ENCODE data around the gene PSTPIP1. TPM values are rescaled to one million over a fixed set of nuclear protein-coding genes. Genes with fewer than 3 reads are reported as not detected.

Gene PSTPIP1
- total and polyA plus RNA-seq, 2 donors (not counting 1 experiment from before 2014, with no cell fraction given): 0.56 to 1.5 TPM

GRCh38 chr15:77004189-77004588 lies 9.3 kb downstream of the PSTPIP1 start:
- TF ChIP-seq EZH2 (IDR thresholded peaks at IDR 0.05; ENCODE audit: low read length, missing control alignments): no peak
- TF ChIP-seq, protein P1, sequence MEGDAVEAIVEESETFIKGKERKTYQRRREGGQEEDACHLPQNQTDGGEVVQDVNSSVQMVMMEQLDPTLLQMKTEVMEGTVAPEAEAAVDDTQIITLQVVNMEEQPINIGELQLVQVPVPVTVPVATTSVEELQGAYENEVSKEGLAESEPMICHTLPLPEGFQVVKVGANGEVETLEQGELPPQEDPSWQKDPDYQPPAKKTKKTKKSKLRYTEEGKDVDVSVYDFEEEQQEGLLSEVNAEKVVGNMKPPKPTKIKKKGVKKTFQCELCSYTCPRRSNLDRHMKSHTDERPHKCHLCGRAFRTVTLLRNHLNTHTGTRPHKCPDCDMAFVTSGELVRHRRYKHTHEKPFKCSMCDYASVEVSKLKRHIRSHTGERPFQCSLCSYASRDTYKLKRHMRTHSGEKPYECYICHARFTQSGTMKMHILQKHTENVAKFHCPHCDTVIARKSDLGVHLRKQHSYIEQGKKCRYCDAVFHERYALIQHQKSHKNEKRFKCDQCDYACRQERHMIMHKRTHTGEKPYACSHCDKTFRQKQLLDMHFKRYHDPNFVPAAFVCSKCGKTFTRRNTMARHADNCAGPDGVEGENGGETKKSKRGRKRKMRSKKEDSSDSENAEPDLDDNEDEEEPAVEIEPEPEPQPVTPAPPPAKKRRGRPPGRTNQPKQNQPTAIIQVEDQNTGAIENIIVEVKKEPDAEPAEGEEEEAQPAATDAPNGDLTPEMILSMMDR (conservative IDR thresholded peaks at IDR 0.05 in 1 of 2, IDR thresholded peaks at IDR 0.05 in 1 of 2; ENCODE audit: low read depth in 1 of 2, low read length in 2 of 2): no peak

GRCh38 chr15:77009176-77009575 lies 14.2 kb downstream of the PSTPIP1 start:
- peaks cover 7% of the 10 kb centered on the region for H3K27me3 ChIP-seq (ENCODE audit: control insufficient read depth, insufficient read depth, low read length)
- no peaks in the 10 kb centered on the region for H3K79me2 ChIP-seq (ENCODE audit: control insufficient read depth, insufficient read depth, low read length)
- no peaks in the 10 kb centered on the region for H3K36me3 ChIP-seq (ENCODE audit: control insufficient read depth, insufficient read depth, low read length)
- no peaks in the 10 kb centered on the region for H3K4me1 ChIP-seq (ENCODE audit: control insufficient read depth, extremely low read depth, insufficient read depth, low read length)
- no peak for DNase-seq (ENCODE audit: low read depth in 2 of 2)
- no peak overlapping the region for H3K4me3 ChIP-seq (replicated peaks in 1 of 4; ENCODE audit: control extremely low read depth in 1 of 4, insufficient read depth in 1 of 4, low read depth in 3 of 4, low read length in 4 of 4)
- H3K4me2 ChIP-seq (ENCODE audit: extremely low read depth, insufficient read depth, low read length): no peak overlapping the region
- H3K27ac ChIP-seq (ENCODE audit: insufficient read depth, low read length): no peak overlapping the region
- H2AFZ ChIP-seq (ENCODE audit: low read length): no peak overlapping the region
- TF ChIP-seq, protein P1 (conservative IDR thresholded peaks at IDR 0.05 in 1 of 2, IDR thresholded peaks at IDR 0.05 in 1 of 2; ENCODE audit: low read depth in 1 of 2, low read length in 2 of 2): no peak
- TF ChIP-seq EZH2 (IDR thresholded peaks at IDR 0.05; ENCODE audit: low read length, missing control alignments): no peak
- no peak overlapping the region for H3K9ac ChIP-seq (ENCODE audit: insufficient read depth, low read length)
- H3K9me3 ChIP-seq (ENCODE audit: control insufficient read depth, insufficient read depth, low read depth, low read length): no peaks in the 10 kb centered on the region
- no peaks in the 10 kb centered on the region for H4K20me1 ChIP-seq (ENCODE audit: control insufficient read depth, extremely low read depth, insufficient read depth, low read length)

More at GRCh38 chr15:77004189-77004588, 9.3 kb downstream of the PSTPIP1 start:
- H3K9me3 ChIP-seq (ENCODE audit: control insufficient read depth, insufficient read depth, low read depth, low read length): no peaks in the 10 kb centered on the region
- H3K27me3 ChIP-seq (ENCODE audit: control insufficient read depth, insufficient read depth, low read length): peaks cover 5% of the 10 kb centered on the region
- H2AFZ ChIP-seq (ENCODE audit: low read length): no peak overlapping the region
- H3K79me2 ChIP-seq (ENCODE audit: control insufficient read depth, insufficient read depth, low read length): no peaks in the 10 kb centered on the region
- no peak overlapping the region for H3K4me2 ChIP-seq (ENCODE audit: extremely low read depth, insufficient read depth, low read length)
- no peaks in the 10 kb centered on the region for H4K20me1 ChIP-seq (ENCODE audit: control insufficient read depth, extremely low read depth, insufficient read depth, low read length)
- H3K36me3 ChIP-seq (ENCODE audit: control insufficient read depth, insufficient read depth, low read length): no peaks in the 10 kb centered on the region
- H3K4me1 ChIP-seq (ENCODE audit: control insufficient read depth, extremely low read depth, insufficient read depth, low read length): no peaks in the 10 kb centered on the region
- no peak for DNase-seq (ENCODE audit: low read depth in 2 of 2)
- H3K4me3 ChIP-seq (replicated peaks in 1 of 4; ENCODE audit: control extremely low read depth in 1 of 4, insufficient read depth in 1 of 4, low read depth in 3 of 4, low read length in 4 of 4): no peak overlapping the region
- no peak overlapping the region for H3K27ac ChIP-seq (ENCODE audit: insufficient read depth, low read length)
- H3K9ac ChIP-seq (ENCODE audit: insufficient read depth, low read length): no peak overlapping the region

DNA sequence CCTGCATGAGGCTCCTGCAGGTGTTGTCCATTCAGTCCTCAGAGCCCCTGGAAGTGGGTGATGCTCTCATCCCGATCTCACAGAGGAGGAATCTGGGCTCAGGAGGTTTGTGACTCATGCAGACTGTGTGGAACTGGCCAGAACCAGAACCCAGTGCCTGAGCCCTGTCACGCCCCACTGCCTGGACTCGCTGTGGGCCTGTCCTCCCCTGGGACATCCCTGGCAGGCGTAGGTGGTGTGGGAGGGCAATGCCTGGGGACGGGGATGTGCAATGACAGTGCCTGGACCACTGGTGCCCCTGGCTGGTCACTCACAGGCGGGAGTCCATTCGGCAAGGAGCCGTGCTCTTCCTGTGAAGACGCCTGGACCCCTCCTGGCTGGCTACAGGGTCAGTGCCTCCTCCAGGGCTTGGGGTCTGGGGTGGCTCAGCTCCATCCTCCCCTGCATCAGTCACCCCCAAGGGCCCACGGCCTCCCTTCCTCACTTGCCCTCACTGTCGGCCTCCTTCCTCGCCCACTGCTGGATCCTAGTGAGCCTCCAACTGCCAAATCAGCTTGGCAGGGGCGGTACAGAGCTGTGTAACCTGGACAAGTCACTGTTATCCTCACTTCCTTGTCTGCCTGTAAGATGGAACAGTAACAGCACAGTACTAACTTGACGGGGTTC lies 14.9 kb downstream of the PSTPIP1 start:
- H3K79me2 ChIP-seq (ENCODE audit: control insufficient read depth, insufficient read depth, low read length): no peaks in the 10 kb centered on the region
- no peak overlapping the region for H2AFZ ChIP-seq (ENCODE audit: low read length)
- no peaks in the 10 kb centered on the region for H3K4me1 ChIP-seq (ENCODE audit: control insufficient read depth, extremely low read depth, insufficient read depth, low read length)
- no peak overlapping the region for H3K9ac ChIP-seq (ENCODE audit: insufficient read depth, low read length)
- no peaks in the 10 kb centered on the region for H4K20me1 ChIP-seq (ENCODE audit: control insufficient read depth, extremely low read depth, insufficient read depth, low read length)
- no peaks in the 10 kb centered on the region for H3K9me3 ChIP-seq (ENCODE audit: control insufficient read depth, insufficient read depth, low read depth, low read length)
- no peak for DNase-seq (ENCODE audit: low read depth in 2 of 2)
- peaks cover 7% of the 10 kb centered on the region for H3K27me3 ChIP-seq (ENCODE audit: control insufficient read depth, insufficient read depth, low read length)
- no peaks in the 10 kb centered on the region for H3K36me3 ChIP-seq (ENCODE audit: control insufficient read depth, insufficient read depth, low read length)
- TF ChIP-seq EZH2 (IDR thresholded peaks at IDR 0.05; ENCODE audit: low read length, missing control alignments): no peak
- TF ChIP-seq, protein P1 (conservative IDR thresholded peaks at IDR 0.05 in 1 of 2, IDR thresholded peaks at IDR 0.05 in 1 of 2; ENCODE audit: low read depth in 1 of 2, low read length in 2 of 2): no peak
- no peak overlapping the region for H3K4me2 ChIP-seq (ENCODE audit: extremely low read depth, insufficient read depth, low read length)
- no peak overlapping the region for H3K27ac ChIP-seq (ENCODE audit: insufficient read depth, low read length)
- no peak overlapping the region for H3K4me3 ChIP-seq (replicated peaks in 1 of 4; ENCODE audit: control extremely low read depth in 1 of 4, insufficient read depth in 1 of 4, low read depth in 3 of 4, low read length in 4 of 4)
